Breast epithelium (tissue), 3 donors: ENCODE results near the gene CDH18.

Source experiments
- POLR2A ChIP-seq: fragments of 450-650 bp; IDR thresholded peaks from one replicate; pipeline ENCODE4 v1.6.1; 2016; ENCODE audit warnings: antibody characterized with exemption, mild to moderate bottlenecking, moderate library complexity
- TF ChIP-seq, protein P1 (sequence below), 3 donors: fragments of 450-650 bp; IDR thresholded peaks; one replicate each; pipeline ENCODE4 v1.5.1; 2016 to 2017; ENCODE audit warnings: antibody characterized with exemption in 3 of 3, mild to moderate bottlenecking in 3 of 3, moderate library complexity in 3 of 3

DNA sequence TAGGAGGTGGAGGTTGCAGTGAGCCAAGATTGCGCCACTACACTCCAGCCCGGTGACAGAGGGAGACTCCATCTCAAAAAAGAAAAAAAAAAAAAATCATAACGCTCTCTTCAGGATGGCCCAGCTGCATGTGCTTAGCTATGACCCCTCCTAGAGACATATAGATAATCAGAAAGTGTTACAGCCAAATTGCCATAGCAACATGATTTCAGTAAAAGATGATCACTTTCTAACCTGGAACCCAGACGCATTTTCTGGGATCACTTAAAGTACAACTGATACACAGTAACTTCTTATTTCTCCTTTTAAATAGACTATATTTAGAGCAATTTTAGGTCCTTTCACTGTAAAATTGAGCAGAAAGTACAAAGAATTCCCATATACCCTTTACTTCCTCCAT is 372.9 kb downstream of the CDH18 start:
- TF ChIP-seq, protein P1, sequence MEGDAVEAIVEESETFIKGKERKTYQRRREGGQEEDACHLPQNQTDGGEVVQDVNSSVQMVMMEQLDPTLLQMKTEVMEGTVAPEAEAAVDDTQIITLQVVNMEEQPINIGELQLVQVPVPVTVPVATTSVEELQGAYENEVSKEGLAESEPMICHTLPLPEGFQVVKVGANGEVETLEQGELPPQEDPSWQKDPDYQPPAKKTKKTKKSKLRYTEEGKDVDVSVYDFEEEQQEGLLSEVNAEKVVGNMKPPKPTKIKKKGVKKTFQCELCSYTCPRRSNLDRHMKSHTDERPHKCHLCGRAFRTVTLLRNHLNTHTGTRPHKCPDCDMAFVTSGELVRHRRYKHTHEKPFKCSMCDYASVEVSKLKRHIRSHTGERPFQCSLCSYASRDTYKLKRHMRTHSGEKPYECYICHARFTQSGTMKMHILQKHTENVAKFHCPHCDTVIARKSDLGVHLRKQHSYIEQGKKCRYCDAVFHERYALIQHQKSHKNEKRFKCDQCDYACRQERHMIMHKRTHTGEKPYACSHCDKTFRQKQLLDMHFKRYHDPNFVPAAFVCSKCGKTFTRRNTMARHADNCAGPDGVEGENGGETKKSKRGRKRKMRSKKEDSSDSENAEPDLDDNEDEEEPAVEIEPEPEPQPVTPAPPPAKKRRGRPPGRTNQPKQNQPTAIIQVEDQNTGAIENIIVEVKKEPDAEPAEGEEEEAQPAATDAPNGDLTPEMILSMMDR (IDR thresholded peaks at IDR 0.05), result no peak
- no peak for TF ChIP-seq POLR2A
